Endodermal cell (in vitro differentiated cells): ENCODE data around the gene ZNF672. TPM values are rescaled to one million over a fixed set of nuclear protein-coding genes. Genes with fewer than 3 reads are reported as not detected.
A peak's percentile ranks its signal among the peaks of the same experiment; 100 is the strongest.

Experiments
- DNase-seq: peaks from one replicate; pipeline ENCODE4 v3.0.0-alpha.2; 2017
- H3K27ac ChIP-seq: 2 replicates; pipeline ENCODE4 v1.5.1; 2013; ENCODE audit warnings: mild to moderate bottlenecking, low read depth, low read length, moderate library complexity
- H3K27me3 ChIP-seq: 2 replicates; pipeline ENCODE4 v1.6.1; 2013; ENCODE audit warnings: mild to moderate bottlenecking, low read length, moderate library complexity; ENCODE audit not compliant: insufficient read depth, control insufficient read depth, poor library complexity, severe bottlenecking
- H3K36me3 ChIP-seq: 2 replicates; pipeline ENCODE4 v1.7.0; 2013; ENCODE audit warnings: mild to moderate bottlenecking, low read length, moderate library complexity; ENCODE audit not compliant: control insufficient read depth, insufficient read depth
- H3K4me1 ChIP-seq: one replicate; pipeline ENCODE4 v1.7.0; 2013; ENCODE audit warnings: low read length; ENCODE audit not compliant: control insufficient read depth, insufficient read depth
- H3K4me3 ChIP-seq: 2 replicates; pipeline ENCODE4 v1.5.1; 2013; ENCODE audit warnings: mild to moderate bottlenecking, low read length, moderate library complexity
- H3K9ac ChIP-seq: 2 replicates; pipeline ENCODE4 v1.6.1; 2013; ENCODE audit warnings: mild to moderate bottlenecking, low read length, moderate library complexity; ENCODE audit not compliant: poor library complexity, severe bottlenecking; ENCODE audit errors: extremely low read depth
- H3K9me3 ChIP-seq: 2 replicates; pipeline ENCODE4 v1.6.1; 2013; ENCODE audit warnings: mild to moderate bottlenecking, low read length, moderate library complexity; ENCODE audit not compliant: control insufficient read depth
- H3K27ac Mint-ChIP-seq: 2 replicates; pipeline ENCODE4 v1.8.0; 2020; ENCODE audit warnings: mixed read lengths
- H3K27me3 Mint-ChIP-seq: 2 replicates; pipeline ENCODE4 v1.8.0; 2021; ENCODE audit warnings: mild to moderate bottlenecking, mixed read lengths; ENCODE audit not compliant: insufficient read depth
- H3K36me3 Mint-ChIP-seq: 2 replicates; pipeline ENCODE4 v1.8.0; 2020; ENCODE audit warnings: low read depth, mixed read lengths
- H3K4me1 Mint-ChIP-seq: 2 replicates; pipeline ENCODE4 v1.8.0; 2020; ENCODE audit warnings: mixed read lengths
- H3K4me3 Mint-ChIP-seq: 2 replicates; pipeline ENCODE4 v1.8.0; 2020; ENCODE audit warnings: mild to moderate bottlenecking, moderate library complexity, mixed read lengths
- H3K9me3 Mint-ChIP-seq: 2 replicates; pipeline ENCODE4 v1.8.0; 2020; ENCODE audit warnings: mild to moderate bottlenecking, mixed read lengths
- CTCF ChIP-seq: fragments of 200-600 bp; sonication (generic); conservative IDR thresholded peaks from 2 replicates; pipeline ENCODE4 v1.5.0; 2021; ENCODE audit warnings: antibody characterized with exemption, mild to moderate bottlenecking
- WGBS, 2 experiments: methylation state at CpG; one replicate each; pipeline versions ENCODE4 v1.1.5 to v1.1.7; 2013; ENCODE audit warnings: missing lambda C conversion rate in 2 of 2, mixed read lengths in 1 of 2; ENCODE audit not compliant: insufficient coverage in 1 of 2, insufficient read length in 1 of 2; 5-methylcytosine and 5-hydroxymethylcytosine counted together
- total RNA-seq, 2 donors: library from RNA; stranded (reverse); fragmentation: NEBNext Ultra II Directional in 1 of 2; extraction: Animal tissue kit (Norgen Biotek cat#: 25700) in 1 of 2; gene quantifications; 2 replicates in 1 of 2; 3 replicates in 1 of 2; pipeline ENCODE4 v1.2.1, GENCODE V29; 2021

ZNF672 gene
- total RNA-seq, 2 donors from 2014 or later = 33.6 to 40.5 TPM

DNA sequence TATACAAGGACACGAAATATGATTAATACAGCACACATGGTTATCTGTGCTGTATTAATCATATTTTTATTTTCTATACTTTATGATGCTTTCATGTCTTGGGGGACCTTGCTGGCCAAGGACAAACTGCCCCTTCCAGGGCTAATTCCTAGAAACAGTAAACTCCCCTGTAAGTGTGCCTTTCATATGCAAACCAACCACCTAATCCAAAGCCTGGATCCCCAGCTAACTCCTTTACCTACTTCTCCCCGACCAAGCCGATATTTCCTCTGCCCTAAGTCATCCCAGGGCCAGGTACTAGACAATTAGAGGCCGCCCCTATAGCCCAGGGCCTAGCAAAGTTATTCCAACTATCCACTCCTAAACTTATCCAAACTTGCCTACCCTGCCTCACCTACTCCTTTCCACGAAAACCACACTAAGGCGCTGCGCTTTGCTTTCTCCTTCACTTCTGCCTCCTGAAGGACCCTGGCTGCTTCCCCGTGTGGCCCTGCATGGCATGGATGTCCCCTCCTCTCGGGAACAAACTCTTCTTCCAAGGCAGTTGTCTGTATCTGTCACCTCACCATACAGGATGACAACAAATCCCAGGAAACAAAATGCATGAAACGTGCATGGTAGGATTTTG is 22.5 kb upstream of the ZNF672 start:
- peak overlapping the region; percentile 16 for H3K27ac Mint-ChIP-seq
- peaks cover 2% of the 10 kb centered on the region for H3K4me1 Mint-ChIP-seq
- Histone ChIP-seq H3K4me3 (no peak overlapping the region), H3K27ac (no peak overlapping the region), H3K9me3 (no peaks in the 10 kb centered on the region), H3K9ac (no peak overlapping the region), H3K4me1 (no peaks in the 10 kb centered on the region), H3K27me3 (no peaks in the 10 kb centered on the region), H3K36me3 (peaks cover 45% of the 10 kb centered on the region)
- 94 to 96% methylated on average over 6 to 10 of the region's 10 CpGs for WGBS, 2 experiments
- no peak for TF ChIP-seq CTCF
- H3K9me3 Mint-ChIP-seq = no peaks in the 10 kb centered on the region
- no peak for DNase-seq
- H3K36me3 Mint-ChIP-seq = peaks cover 68% of the 10 kb centered on the region
- no peak overlapping the region for H3K4me3 Mint-ChIP-seq
- no peaks in the 10 kb centered on the region for H3K27me3 Mint-ChIP-seq

DNA sequence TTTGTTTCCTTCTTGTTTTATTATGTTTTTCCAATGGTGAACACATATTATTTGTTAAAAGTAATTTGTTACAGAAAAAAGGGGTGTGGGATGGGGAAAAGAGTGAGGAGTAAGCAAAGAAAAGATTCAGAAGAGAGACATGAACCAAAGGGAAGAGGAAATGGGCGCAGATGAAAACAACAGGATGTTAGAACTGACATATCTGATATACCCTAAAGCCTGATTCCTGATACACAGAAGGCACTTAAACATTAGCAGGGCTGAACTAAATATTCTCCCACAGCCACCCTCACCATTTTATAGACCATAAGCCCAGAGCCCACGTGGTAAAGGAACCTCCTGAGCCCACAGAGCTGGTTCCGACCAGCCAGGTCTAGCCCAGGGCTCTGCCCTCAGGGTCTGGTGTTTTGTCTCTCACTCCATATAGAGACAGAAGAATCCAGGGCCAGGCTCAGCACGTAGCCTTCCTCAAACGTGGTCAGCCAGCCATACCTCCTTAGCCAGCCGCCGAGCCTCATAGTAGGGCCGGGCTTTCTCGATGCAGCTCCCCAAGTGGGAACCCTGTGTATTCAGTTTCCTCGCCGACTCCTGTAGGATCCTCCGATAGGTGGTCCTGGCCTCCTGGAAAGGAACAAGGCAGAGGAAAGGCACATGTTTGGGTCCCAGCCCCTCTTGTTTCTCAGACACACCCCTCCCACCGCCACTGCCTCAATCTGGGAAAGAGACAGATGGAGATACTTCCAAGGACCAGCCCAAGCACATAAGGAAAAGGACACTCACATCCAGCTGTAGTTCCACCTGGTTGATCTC is 21.8 kb upstream of the ZNF672 start:
- DNase-seq = no peak
- H3K4me3 ChIP-seq = no peak overlapping the region
- no peak overlapping the region for H3K4me3 Mint-ChIP-seq
- no peak overlapping the region for H3K9ac ChIP-seq
- peak overlapping the region; percentile 85 for H3K27ac Mint-ChIP-seq
- H3K4me1 Mint-ChIP-seq = peaks cover 2% of the 10 kb centered on the region
- no peak overlapping the region for H3K27ac ChIP-seq
- no peak for TF ChIP-seq CTCF
- no peaks in the 10 kb centered on the region for H3K27me3 Mint-ChIP-seq
- peaks cover 65% of the 10 kb centered on the region for H3K36me3 Mint-ChIP-seq
- H3K9me3 ChIP-seq = no peaks in the 10 kb centered on the region
- no peaks in the 10 kb centered on the region for H3K4me1 ChIP-seq
- H3K36me3 ChIP-seq = peaks cover 52% of the 10 kb centered on the region
- H3K27me3 ChIP-seq = no peaks in the 10 kb centered on the region
- no peaks in the 10 kb centered on the region for H3K9me3 Mint-ChIP-seq
- whole genome bisulfite sequencing, 2 experiments = 92% methylated on average over 4 to 13 of the region's 13 CpGs

DNA sequence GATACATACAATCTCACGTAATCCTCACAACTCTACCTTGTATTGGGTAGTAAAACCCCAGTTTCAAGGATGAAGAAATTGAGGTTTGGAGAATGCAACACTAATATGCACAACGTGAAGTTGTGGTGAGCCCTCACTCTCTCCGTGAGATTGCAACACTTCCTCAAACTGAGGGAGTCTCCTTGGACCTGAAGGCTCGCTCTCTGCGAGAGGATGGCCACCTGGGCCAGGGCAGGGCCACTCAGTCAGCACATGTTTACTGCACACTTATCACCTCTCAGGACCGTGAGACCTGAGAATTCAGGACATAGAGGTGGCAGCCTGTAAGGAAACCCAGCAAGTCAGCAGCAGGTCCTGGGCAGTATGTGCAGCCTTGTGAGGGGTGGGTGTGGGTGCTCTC is 21.0 kb upstream of the ZNF672 start:
- no peak for DNase-seq
- no peak overlapping the region for H3K4me3 ChIP-seq
- no peak overlapping the region for H3K9ac ChIP-seq
- H3K36me3 Mint-ChIP-seq = peaks cover 64% of the 10 kb centered on the region
- H3K9me3 Mint-ChIP-seq = no peaks in the 10 kb centered on the region
- 95 to 97% methylated on average over 4 to 6 of the region's 6 CpGs for WGBS, 2 experiments
- peaks cover 57% of the 10 kb centered on the region for H3K36me3 ChIP-seq
- H3K9me3 ChIP-seq = no peaks in the 10 kb centered on the region
- H3K4me1 ChIP-seq = peaks cover under 1% of the 10 kb centered on the region
- H3K4me1 Mint-ChIP-seq = peaks cover 2% of the 10 kb centered on the region
- H3K27me3 Mint-ChIP-seq = no peaks in the 10 kb centered on the region
- no peak for TF ChIP-seq CTCF
- no peak overlapping the region for H3K27ac Mint-ChIP-seq
- H3K4me3 Mint-ChIP-seq = no peak overlapping the region
- H3K27me3 ChIP-seq = no peaks in the 10 kb centered on the region
- no peak overlapping the region for H3K27ac ChIP-seq
